Cardiac atrium fibroblast (primary cell): ENCODE results near the gene SLC35B1. TPM values are rescaled to one million over a fixed set of nuclear protein-coding genes. Genes with fewer than 3 reads are reported as not detected.

Source experiments
- total RNA-seq: library from RNA; depleted of rRNA; stranded (reverse); fragments of >200 nt; gene quantifications from 2 replicates; pipeline ENCODE4 v1.2.3, GENCODE V29; 2015

Gene SLC35B1
- 45.0 and 47.6 TPM in 2 replicates for total RNA-seq

GRCh38 chr17:49707608-49708514, at the start of gene SLC35B1:
Gene SLC35B1, minus strand, starts transcription at chr17:49707964. Its CDS starts 131 bp downstream, at chr17:49707833.

GRCh38 chr17:49677933-49678847, 29.6 kb downstream of the SLC35B1 start, which contains the start of gene SPOP:
Gene SPOP, minus strand, starts transcription at chr17:49678097. Its CDS starts 55,287 bp downstream, at chr17:49622810.

Other genes with a start within 250 kb of the SLC35B1 start
- 0.81 and 2.7 TPM in 2 replicates for gene NGFR, start 212.7 kb downstream of the SLC35B1 start, total RNA-seq
- 0.16 and 0.36 TPM in 2 replicates for gene NXPH3, start 132.1 kb downstream of the SLC35B1 start, total RNA-seq
- gene SPOP, start 29.9 kb downstream of the SLC35B1 start, total RNA-seq, result 27.6 and 47.0 TPM in 2 replicates
- gene FAM117A, start 56.2 kb upstream of the SLC35B1 start, total RNA-seq, result 3.6 and 12.0 TPM in 2 replicates
- 16.4 and 20.8 TPM in 2 replicates for gene KAT7, start 80.7 kb upstream of the SLC35B1 start, total RNA-seq
- not detected in 2 replicates for gene TAC4, start 140.1 kb upstream of the SLC35B1 start, total RNA-seq